Measurements from ENCODE around the gene DNAJB4.

GRCh38 chr1:77970192-77970591 is 34.5 kb upstream of the DNAJB4 start:
- TF ChIP-seq CTCF (IDR thresholded peaks at IDR 0.05): no peak
- TF ChIP-seq TP53 (CRISPR knock-in tag; IDR thresholded peaks at IDR 0.05): no peak
- no peak for TF ChIP-seq EMX1 (CRISPR knock-in tag; IDR thresholded peaks at IDR 0.05)
- TF ChIP-seq USF2 (CRISPR knock-in tag; IDR thresholded peaks at IDR 0.05): no peak
- no peak for TF ChIP-seq MAX (CRISPR knock-in tag; IDR thresholded peaks at IDR 0.05)
- no peak for TF ChIP-seq GABPB1 (CRISPR knock-in tag; IDR thresholded peaks at IDR 0.05)
- no peak for TF ChIP-seq IRF2 (CRISPR knock-in tag; IDR thresholded peaks at IDR 0.05; ENCODE audit: borderline replicate concordance, low read depth)
- no peak for TF ChIP-seq ARID4B (CRISPR knock-in tag; IDR thresholded peaks at IDR 0.05; ENCODE audit: borderline replicate concordance)
- no peak for TF ChIP-seq NR1H2 (CRISPR knock-in tag; IDR thresholded peaks at IDR 0.05)
- TF ChIP-seq ATF3 (CRISPR knock-in tag; conservative IDR thresholded peaks at IDR 0.05): no peak
- TF ChIP-seq ATF6 (CRISPR knock-in tag; IDR thresholded peaks at IDR 0.05): no peak
- TF ChIP-seq TEAD4 (CRISPR knock-in tag; IDR thresholded peaks at IDR 0.05): no peak
- no peak for TF ChIP-seq IRF1 (CRISPR knock-in tag; IDR thresholded peaks at IDR 0.05)
- TF ChIP-seq SP1 (CRISPR knock-in tag; conservative IDR thresholded peaks at IDR 0.05): no peak
